ENCODE data around the gene RNF145.
"Not testable (repeated sequence)": the region's sequence is repeated elsewhere in the genome, so short reads cannot be mapped to it uniquely, and the experiment has no call there.

The RNF145 gene

GRCh38 chr5:159189310-159189709 is 20.0 kb downstream of the RNF145 start:
- DNase-seq (ENCODE audit: low read depth), result no peak

GRCh38 chr5:159187719-159188118 is 21.6 kb downstream of the RNF145 start:
- DNase-seq (ENCODE audit: low read depth), result no peak

GRCh38 chr5:159186319-159186718 is 23.0 kb downstream of the RNF145 start:
- no peak for DNase-seq (ENCODE audit: low read depth)

- no peak for DNase-seq (ENCODE audit: low read depth)
Measured at GRCh38 chr5:159185773-159186172, 23.6 kb downstream of the RNF145 start.

- peak; percentile 87 for DNase-seq (ENCODE audit: low read depth)
Measured at GRCh38 chr5:159184858-159185381, 24.4 kb downstream of the RNF145 start.

- DNase-seq (ENCODE audit: low read depth), result no peak
Measured at GRCh38 chr5:159184236-159184635, 25.1 kb downstream of the RNF145 start.

- DNase-seq (ENCODE audit: low read depth), result no peak
Measured at GRCh38 chr5:159183247-159183646, 26.1 kb downstream of the RNF145 start.

- no peak for DNase-seq (ENCODE audit: low read depth)
Measured at GRCh38 chr5:159182691-159183090, 26.7 kb downstream of the RNF145 start.

- DNase-seq (ENCODE audit: low read depth), result no peak
Measured at GRCh38 chr5:159181651-159182050, 27.7 kb downstream of the RNF145 start.

- no peak for DNase-seq (ENCODE audit: low read depth)
Measured at GRCh38 chr5:159181152-159181551, 28.2 kb downstream of the RNF145 start.

- no peak for DNase-seq (ENCODE audit: low read depth)
Measured at GRCh38 chr5:159179529-159180305, 29.6 kb downstream of the RNF145 start.

GRCh38 chr5:159178978-159179377 is 30.4 kb downstream of the RNF145 start:
- peak; percentile 99 for DNase-seq (ENCODE audit: low read depth)

GRCh38 chr5:159175547-159175946 is 33.8 kb downstream of the RNF145 start:
- peak; percentile 72 for DNase-seq (ENCODE audit: low read depth)

- peak; percentile 59 for DNase-seq (ENCODE audit: low read depth)
Measured at GRCh38 chr5:159174511-159175168, 34.7 kb downstream of the RNF145 start.

GRCh38 chr5:159171274-159171673 is 38.1 kb downstream of the RNF145 start:
- DNase-seq (ENCODE audit: low read depth), result no peak

- no peak for DNase-seq (ENCODE audit: low read depth)
Measured at GRCh38 chr5:159170021-159170420, 39.3 kb downstream of the RNF145 start.

GRCh38 chr5:159166416-159166815 is 42.9 kb downstream of the RNF145 start:
- no peak for DNase-seq (ENCODE audit: low read depth)

GRCh38 chr5:159163701-159164046 is 45.7 kb downstream of the RNF145 start:
- no peak for DNase-seq (ENCODE audit: low read depth)

- DNase-seq (ENCODE audit: low read depth), result peak; percentile 92
Measured at GRCh38 chr5:159163027-159163700, 46.2 kb downstream of the RNF145 start.

- peak; percentile 56 for DNase-seq (ENCODE audit: low read depth)
Measured at GRCh38 chr5:159161361-159162214, 47.8 kb downstream of the RNF145 start.

GRCh38 chr5:159158553-159159091 is 50.7 kb downstream of the RNF145 start:
- DNase-seq (ENCODE audit: low read depth), result not testable (repeated sequence)

- DNase-seq (ENCODE audit: low read depth), result no peak
Measured at GRCh38 chr5:159157552-159157951, 51.8 kb downstream of the RNF145 start.

Measured in iris pigment epithelial cell (primary cell).